IMR-90 (cell line): Measurements from ENCODE around the gene C16orf86. TPM values are rescaled to one million over a fixed set of nuclear protein-coding genes. Genes with fewer than 3 reads are reported as not detected.

ENCODE experiments used
- ATAC-seq: fragments of 200-7000 bp; cut with Tn5 transposase; 2 replicates; pipeline ENCODE4 v1.9.1; 2020; ENCODE audit warnings: low read depth, mild to moderate bottlenecking, moderate library complexity
- BruUV-seq: library from RNA; stranded (reverse); fragments of 400-500 nt; replicated peaks from 2 replicates; lab custom pipeline; 2021; lab: Mats Ljungman, UMichigan
- CTCF ChIA-PET: fragments of 300-600 bp; formaldehyde crosslinking; extraction: SDS; loops from one replicate; lab custom pipeline; 2021; ENCODE audit warnings: antibody characterized with exemption; lab: Yijun Ruan, JAX
- POLR2A ChIA-PET: fragments of 300-600 bp; sonication (Branson Sonifier 250); formaldehyde crosslinking; loops from one replicate; lab custom pipeline; 2022; ENCODE audit warnings: antibody characterized with exemption; ENCODE audit not compliant: unreplicated experiment; lab: Charles Lee
- DNase-seq: peaks from one replicate; pipeline ENCODE4 v3.0.0; 2013
- H2AFZ ChIP-seq: replicated peaks from 2 replicates; pipeline ENCODE3; 2013; ENCODE audit warnings: low read length, mild to moderate bottlenecking; ENCODE audit not compliant: poor library complexity
- H2AK5ac ChIP-seq: 2 replicates; pipeline ENCODE4 v1.6.1; 2013; ENCODE audit warnings: low read depth, low read length, inconsistent platforms
- H2AK9ac ChIP-seq: replicated peaks from 2 replicates; pipeline ENCODE3; 2013; ENCODE audit warnings: mild to moderate bottlenecking, low read depth, low read length, moderate library complexity; ENCODE audit not compliant: poor library complexity
- H2BK120ac ChIP-seq: 2 replicates; pipeline ENCODE4 v1.6.1; 2013; ENCODE audit warnings: low read depth, low read length, inconsistent platforms
- H2BK15ac ChIP-seq: 3 replicates; pipeline ENCODE4 v1.6.1; 2013; ENCODE audit warnings: low read depth, low read length, inconsistent platforms
- H2BK20ac ChIP-seq: 2 replicates; pipeline ENCODE4 v1.6.1; 2013; ENCODE audit warnings: low read depth, mild to moderate bottlenecking, inconsistent platforms, low read length, moderate library complexity
- H2BK5ac ChIP-seq: 2 replicates; pipeline ENCODE4 v1.6.1; 2013; ENCODE audit warnings: mild to moderate bottlenecking, low read depth, low read length, inconsistent platforms; ENCODE audit not compliant: poor library complexity, severe bottlenecking
- H3K14ac ChIP-seq: replicated peaks from 2 replicates; pipeline ENCODE4 v1.6.1; 2013; ENCODE audit warnings: low read depth, low read length, inconsistent platforms
- H3K18ac ChIP-seq: 2 replicates; pipeline ENCODE4 v1.6.1; 2013; ENCODE audit warnings: low read depth, low read length, control low read depth
- H3K23ac ChIP-seq: 2 replicates; pipeline ENCODE4 v1.6.1; 2013; ENCODE audit warnings: low read depth, low read length, inconsistent platforms
- H3K27ac ChIP-seq: 2 replicates; pipeline ENCODE4 v1.5.1; 2013; ENCODE audit warnings: mild to moderate bottlenecking, control low read depth, low read length; ENCODE audit not compliant: insufficient read depth
- H3K27me3 ChIP-seq: 2 replicates; pipeline ENCODE4 v1.6.1; 2013; ENCODE audit warnings: low read length; ENCODE audit not compliant: control insufficient read depth, insufficient read depth
- H3K36me3 ChIP-seq: 2 replicates; pipeline ENCODE4 v1.6.1; 2013; ENCODE audit warnings: low read length, mixed read lengths; ENCODE audit not compliant: control insufficient read depth, insufficient read depth
- H3K4ac ChIP-seq: 2 replicates; pipeline ENCODE4 v1.6.1; 2013; ENCODE audit warnings: low read depth, low read length, inconsistent platforms
- H3K4me1 ChIP-seq: 2 replicates; pipeline ENCODE4 v1.6.1; 2013; ENCODE audit warnings: low read length, mixed read lengths; ENCODE audit not compliant: control insufficient read depth, insufficient read depth
- H3K4me2 ChIP-seq: 2 replicates; pipeline ENCODE4 v1.6.1; 2013; ENCODE audit warnings: low read depth, mild to moderate bottlenecking, control low read depth, low read length, moderate library complexity
- H3K4me3 ChIP-seq: 2 replicates; pipeline ENCODE4 v1.5.1; 2013; ENCODE audit warnings: low read depth, mild to moderate bottlenecking, control low read depth, low read length, moderate library complexity; ENCODE audit not compliant: insufficient read depth
- H3K56ac ChIP-seq: 2 replicates; pipeline ENCODE4 v1.6.1; 2013; ENCODE audit warnings: low read length, inconsistent platforms; ENCODE audit not compliant: insufficient read depth; ENCODE audit errors: extremely low read depth
- H3K79me1 ChIP-seq, 2 experiments: 2 replicates each; pipeline ENCODE4 v1.6.1; 2013; ENCODE audit warnings: low read length in 2 of 2, inconsistent platforms in 1 of 2, low read depth in 1 of 2
- H3K9ac ChIP-seq: 2 replicates; pipeline ENCODE4 v1.6.1; 2013; ENCODE audit warnings: low read depth, low read length, control low read depth
- H3K9me1 ChIP-seq: 2 replicates; pipeline ENCODE4 v1.6.1; 2013; ENCODE audit warnings: low read length, inconsistent platforms; ENCODE audit not compliant: insufficient read depth
- H3K9me3 ChIP-seq: 2 replicates; pipeline ENCODE4 v1.6.1; 2013; ENCODE audit warnings: low read length; ENCODE audit not compliant: control insufficient read depth, insufficient read depth
- H4K20me1 ChIP-seq: 2 replicates; pipeline ENCODE4 v1.6.1; 2013; ENCODE audit warnings: low read length, inconsistent platforms; ENCODE audit not compliant: insufficient read depth
- H4K5ac ChIP-seq: 2 replicates; pipeline ENCODE4 v1.6.1; 2013; ENCODE audit warnings: mild to moderate bottlenecking, low read depth, low read length, control low read depth
- H4K8ac ChIP-seq, 2 experiments: 2 replicates each; pipeline ENCODE4 v1.6.1; 2013; ENCODE audit warnings: low read depth in 2 of 2, low read length in 2 of 2, control low read depth in 1 of 2, inconsistent platforms in 1 of 2
- H4K91ac ChIP-seq: 2 replicates; pipeline ENCODE4 v1.6.1; 2013; ENCODE audit warnings: low read depth, low read length, inconsistent platforms; ENCODE audit not compliant: insufficient read depth
- FOS ChIP-seq: fragments of 150-350 bp; IDR thresholded peaks from 2 replicates; pipeline ENCODE4 v1.6.1; 2016; ENCODE audit warnings: low read depth, low read length
- POLR2A ChIP-seq: IDR thresholded peaks from 2 replicates; pipeline ENCODE4 v1.6.1; 2012; ENCODE audit warnings: mild to moderate bottlenecking, low read depth, low read length
- RCOR1 ChIP-seq: IDR thresholded peaks from 2 replicates; pipeline ENCODE4 v1.6.1; 2012; ENCODE audit warnings: mild to moderate bottlenecking, low read length, improper control_type of control experiment; ENCODE audit not compliant: insufficient replicate concordance
- WGBS, 2 experiments: methylation state at CpG; one replicate each; pipeline versions ENCODE4 v1.1.5 to v1.1.7; 2013; ENCODE audit warnings: missing lambda C conversion rate in 2 of 2; ENCODE audit not compliant: insufficient read length in 1 of 2; ENCODE audit errors: extremely low coverage in 2 of 2; 5-methylcytosine and 5-hydroxymethylcytosine counted together
- dilution Hi-C: fragments of 300-500 bp; cut with HindIII; formaldehyde crosslinking; loops from one replicate; pipeline ENCODE4 v1.14.3; 2018; ENCODE audit warnings: low sequenced_read_pairs; ENCODE audit not compliant: unreplicated experiment
- in situ Hi-C: fragments of 300-500 bp; cut with MboI; formaldehyde crosslinking; loops from 3 replicates; pipeline ENCODE4 v1.14.3; 2019; ENCODE audit warnings: low sequenced_read_pairs, inconsistent platforms, mixed read lengths
- intact Hi-C: fragments of 100-400 bp; cut with micrococcal nuclease; formaldehyde crosslinking; loops from 2 replicates; pipeline ENCODE4 v1.10.0; 2022
- polyA plus RNA-seq, 3 experiments: library from polyadenylated mRNA; depleted of rRNA; stranded (reverse); fragments of >200 nt; gene quantifications; 2 replicates each; pipeline ENCODE4 v1.2.3, GENCODE V29; 2012; ENCODE audit warnings: low replicate concordance in 1 of 3
- total RNA-seq: library from RNA; depleted of rRNA; stranded (reverse); fragments of >200 nt; gene quantifications from 2 replicates; pipeline ENCODE4 v1.2.3, GENCODE V29; 2012

Gene C16orf86
- total and polyA plus RNA-seq, 2 of the 4 experiments (the other 2 are of a cell fraction), result 0.54 to 0.70 TPM

- Histone ChIP-seq H3K18ac (no peak overlapping the region), H3K9ac (no peak overlapping the region), H2AFZ (peak overlapping the region; percentile 51), H3K79me1 (peaks cover 6 to 15% of the 10 kb centered on the region in 2 experiments), H2AK9ac (no peak overlapping the region), H4K20me1 (peaks cover 5% of the 10 kb centered on the region; the same call in 1 of the 2 replicates), H3K9me1 (no peaks in the 10 kb centered on the region; the same call in 1 of the 2 replicates), H3K14ac (no peak overlapping the region), H4K5ac (no peak overlapping the region), H3K23ac (no peak overlapping the region), H3K4me1 (peaks cover 5% of the 10 kb centered on the region), H3K27me3 (no peaks in the 10 kb centered on the region), H3K4me2 (no peak overlapping the region), H2BK15ac (no peak overlapping the region), H3K56ac (no peak overlapping the region), H3K27ac (no peak overlapping the region), H3K4ac (no peak overlapping the region), H2AK5ac (no peak overlapping the region), H3K36me3 (peaks cover 32% of the 10 kb centered on the region), H4K91ac (no peak overlapping the region), H2BK120ac (no peak overlapping the region), H3K9me3 (no peaks in the 10 kb centered on the region), H2BK20ac (no peak overlapping the region), H3K4me3 (no peak overlapping the region), H2BK5ac (no peak overlapping the region), H4K8ac (no peak overlapping the region)
- 98% methylated on average over 9 of the region's 14 CpGs; no CpG with 5 or more reads in 1 of the 2 experiments for WGBS, 2 experiments
- DNase-seq, result no peak
- TF ChIP-seq FOS (no peak), RCOR1 (no peak), POLR2A (no peak)
- no TSS peak for BruUV-seq
- intact Hi-C loops (no loop called here), in situ Hi-C loops (no loop called here), dilution Hi-C loops (no loop called here)
- POLR2A ChIA-PET, result no interaction called here
- ATAC-seq, result no peak
- CTCF ChIA-PET, result interaction anchor here (0.6 kb wide), 2 partner anchors 65 to 108 kb away, joined by 3 read pairs; no protein-coding TSS in a partner anchor
These were observed 38.4 kb upstream of the C16orf86 start for GRCh38 chr16:67628216-67628615.
